Measurements from ENCODE around the gene CERS6.

Gene CERS6

GRCh38 chr2:168736649-168737445 is 280.8 kb downstream of the CERS6 start:
- Histone ChIP-seq H3K27me3 (no peaks in the 10 kb centered on the region), H3K36me3 (no peaks in the 10 kb centered on the region), H3K4me3 (ENCODE audit: low read depth, low read length) (no peak overlapping the region), H3K9me3 (no peaks in the 10 kb centered on the region), H3K4me1 (peaks cover 4% of the 10 kb centered on the region)
- peak; percentile 28 for DNase-seq
- no peak for TF ChIP-seq CTCF (IDR thresholded peaks at IDR 0.05; ENCODE audit: low read depth, low read length)

- H3K36me3 ChIP-seq: no peaks in the 10 kb centered on the region
- DNase-seq: no peak
- H3K4me1 ChIP-seq: peaks cover 10% of the 10 kb centered on the region
- no peak overlapping the region for H3K4me3 ChIP-seq (ENCODE audit: low read depth, low read length)
- no peaks in the 10 kb centered on the region for H3K9me3 ChIP-seq
- no peaks in the 10 kb centered on the region for H3K27me3 ChIP-seq
- no peak for TF ChIP-seq CTCF (IDR thresholded peaks at IDR 0.05; ENCODE audit: low read depth, low read length)
Measured at GRCh38 chr2:168738062-168738461, 282.0 kb downstream of the CERS6 start.

GRCh38 chr2:168740360-168740759 is 284.3 kb downstream of the CERS6 start:
- no peak for DNase-seq
- no peaks in the 10 kb centered on the region for H3K36me3 ChIP-seq
- H3K4me1 ChIP-seq: peaks cover 10% of the 10 kb centered on the region
- no peak overlapping the region for H3K4me3 ChIP-seq (ENCODE audit: low read depth, low read length)
- TF ChIP-seq CTCF (IDR thresholded peaks at IDR 0.05; ENCODE audit: low read depth, low read length): no peak
- no peaks in the 10 kb centered on the region for H3K9me3 ChIP-seq
- H3K27me3 ChIP-seq: no peaks in the 10 kb centered on the region

- DNase-seq: no peak
- no peak overlapping the region for H3K4me3 ChIP-seq (ENCODE audit: low read depth, low read length)
- TF ChIP-seq CTCF (IDR thresholded peaks at IDR 0.05; ENCODE audit: low read depth, low read length): no peak
- H3K9me3 ChIP-seq: no peaks in the 10 kb centered on the region
- H3K27me3 ChIP-seq: no peaks in the 10 kb centered on the region
- peaks cover 10% of the 10 kb centered on the region for H3K4me1 ChIP-seq
- H3K36me3 ChIP-seq: no peaks in the 10 kb centered on the region
Measured at GRCh38 chr2:168740788-168741187, 284.7 kb downstream of the CERS6 start.

GRCh38 chr2:168742258-168742932 is 286.3 kb downstream of the CERS6 start:
- Histone ChIP-seq H3K4me1 (peaks cover 9% of the 10 kb centered on the region), H3K36me3 (no peaks in the 10 kb centered on the region), H3K4me3 (ENCODE audit: low read depth, low read length) (no peak overlapping the region), H3K9me3 (no peaks in the 10 kb centered on the region), H3K27me3 (no peaks in the 10 kb centered on the region)
- no peak for TF ChIP-seq CTCF (IDR thresholded peaks at IDR 0.05; ENCODE audit: low read depth, low read length)
- DNase-seq: peak; percentile 20

GRCh38 chr2:168744844-168745243 is 288.8 kb downstream of the CERS6 start:
- no peak for TF ChIP-seq CTCF (IDR thresholded peaks at IDR 0.05; ENCODE audit: low read depth, low read length)
- Histone ChIP-seq H3K4me1 (peaks cover 6% of the 10 kb centered on the region; the same call in 1 of the 2 replicates), H3K36me3 (no peaks in the 10 kb centered on the region), H3K27me3 (no peaks in the 10 kb centered on the region), H3K9me3 (no peaks in the 10 kb centered on the region), H3K4me3 (ENCODE audit: low read depth, low read length) (no peak overlapping the region)
- DNase-seq: no peak

All from BE2C (cell line).